HepG2 (cell line): ENCODE measurements around the gene PACS1. TPM values are rescaled to one million over a fixed set of nuclear protein-coding genes. Genes with fewer than 3 reads are reported as not detected.

Source experiments
- ATAC-seq: fragments of 200-7000 bp; cut with Tn5 transposase; 3 replicates; pipeline ENCODE4 v1.9.1; 2020; ENCODE audit warnings: mild to moderate bottlenecking, moderate library complexity
- BruUV-seq: library from RNA; stranded (reverse); fragments of 400-500 nt; replicated peaks from 2 replicates; lab custom pipeline; 2021; lab: Mats Ljungman, UMichigan
- CTCF ChIA-PET: fragments of 300-600 bp; formaldehyde crosslinking; extraction: SDS; loops from one replicate; lab custom pipeline; 2021; ENCODE audit warnings: low total read pairs, inconsistent platforms, low intra/inter-chr PET ratio; lab: Yijun Ruan, JAX
- POLR2A ChIA-PET: fragments of 350-600 bp; sonication (Branson Sonifier 250); formaldehyde crosslinking; loops from one replicate; lab custom pipeline; 2020; ENCODE audit warnings: antibody characterized with exemption, inconsistent platforms; lab: Yijun Ruan, JAX
- DNase-seq: peaks from one replicate; pipeline ENCODE4 v3.0.0-alpha.2; 2015; ENCODE audit warnings: low spot score
- FAIRE-seq: peaks from 3 replicates; lab custom pipeline; 2011; peaks lifted over from hg19 to GRCh38; lab: Jason Lieb, UNC
- H2AFZ ChIP-seq: one replicate; pipeline ENCODE4 v1.6.1; 2011; ENCODE audit warnings: low read length, inconsistent platforms
- H3K27ac ChIP-seq: fragments of 300-600 bp; 3 replicates; pipeline ENCODE4 v1.8.0; 2011; ENCODE audit warnings: mixed run types, mild to moderate bottlenecking, mixed read lengths, low read length, inconsistent platforms; ENCODE audit not compliant: insufficient read depth; ENCODE audit errors: extremely low read length
- H3K27me3 ChIP-seq, 2 experiments: fragments of 200-600 bp in 1 of 2; 2 replicates in 1 of 2; 3 replicates in 1 of 2; pipeline versions ENCODE4 v1.6.0 to v1.8.0; 2011; ENCODE audit warnings: low read length in 2 of 2, mild to moderate bottlenecking in 2 of 2, moderate library complexity in 2 of 2, inconsistent platforms in 1 of 2; ENCODE audit not compliant: insufficient read depth in 2 of 2, control insufficient read depth in 1 of 2
- H3K36me3 ChIP-seq, 2 experiments: fragments of 200-600 bp in 1 of 2; replicated peaks in 1 of 2; 2 replicates in 1 of 2; 3 replicates in 1 of 2; pipeline versions ENCODE4 v1.5.1 to v1.8.0; 2011; ENCODE audit warnings: low read length in 2 of 2, inconsistent platforms in 1 of 2; ENCODE audit not compliant: insufficient read depth in 2 of 2, control insufficient read depth in 1 of 2
- H3K4me1 ChIP-seq: 2 replicates; pipeline ENCODE4 v1.5.1; 2012; ENCODE audit warnings: low read length, inconsistent platforms; ENCODE audit not compliant: insufficient read depth
- H3K4me2 ChIP-seq: 2 replicates; pipeline ENCODE4 v1.6.0; 2011; ENCODE audit warnings: low read depth, low read length, inconsistent platforms
- H3K4me3 ChIP-seq, 3 experiments: fragments of 200-600 bp in 1 of 3; sonication (generic), shearing (Covaris generic) in 1 of 3; replicated peaks in 1 of 3; 2 replicates each; pipeline ENCODE4 v1.5.1; 2011 to 2016; ENCODE audit warnings: low read length in 3 of 3, inconsistent platforms in 2 of 3, low read depth in 2 of 3, mild to moderate bottlenecking in 2 of 3, control low read depth in 1 of 3, mixed read lengths in 1 of 3; ENCODE audit not compliant: insufficient read depth in 1 of 3
- H3K79me2 ChIP-seq: one replicate; pipeline ENCODE4 v1.6.1; 2011; ENCODE audit warnings: low read length, inconsistent platforms; ENCODE audit not compliant: insufficient read depth
- H3K9ac ChIP-seq: 2 replicates; pipeline ENCODE4 v1.6.0; 2011; ENCODE audit warnings: mild to moderate bottlenecking, low read depth, low read length, inconsistent platforms; ENCODE audit not compliant: insufficient read depth
- H3K9me3 ChIP-seq: 2 replicates; pipeline ENCODE4 v1.5.1; 2012; ENCODE audit warnings: mild to moderate bottlenecking, low read length
- H4K20me1 ChIP-seq: 2 replicates; pipeline ENCODE4 v1.6.0; 2011; ENCODE audit warnings: inconsistent platforms, mild to moderate bottlenecking, low read length, moderate library complexity; ENCODE audit not compliant: insufficient read depth
- RAD21 ChIP-seq: fragments of 450-650 bp; formaldehyde crosslinking; IDR thresholded peaks from 2 replicates; pipeline ENCODE4 v1.5.0; 2020; ENCODE audit warnings: mild to moderate bottlenecking
- SMAD3 ChIP-seq: sonication (generic); formaldehyde crosslinking; IDR thresholded peaks from 2 replicates; pipeline ENCODE4 v1.4.0; 2020; ENCODE audit warnings: missing genetic modification reagents
- ZNF10 ChIP-seq: sonication (generic); formaldehyde crosslinking; IDR thresholded peaks from 2 replicates; pipeline ENCODE4 v1.4.0; 2020; ENCODE audit warnings: mild to moderate bottlenecking, low read depth, missing genetic modification reagents, borderline replicate concordance
- ZNF3 ChIP-seq: IDR thresholded peaks from 2 replicates; pipeline ENCODE4 v1.7.0; 2017; ENCODE audit warnings: inconsistent platforms
- ZNF34 ChIP-seq: sonication (generic); formaldehyde crosslinking; IDR thresholded peaks from 2 replicates; pipeline ENCODE4 v1.4.0; 2020; ENCODE audit warnings: mild to moderate bottlenecking, missing genetic modification reagents, borderline replicate concordance
- ZNF350 ChIP-seq: sonication (generic); formaldehyde crosslinking; IDR thresholded peaks from 2 replicates; pipeline ENCODE4 v1.4.0; 2020; ENCODE audit warnings: mild to moderate bottlenecking, low read depth, missing genetic modification reagents, borderline replicate concordance
- ZNF569 ChIP-seq: sonication (generic); formaldehyde crosslinking; IDR thresholded peaks from 2 replicates; pipeline ENCODE4 v1.5.0; 2020; ENCODE audit warnings: mild to moderate bottlenecking, missing genetic modification reagents, moderate library complexity, borderline replicate concordance
- ZNF75D ChIP-seq: sonication (generic); formaldehyde crosslinking; IDR thresholded peaks from 2 replicates; pipeline ENCODE4 v1.8.1; 2023; ENCODE audit warnings: missing genetic modification reagents, mild to moderate bottlenecking, borderline replicate concordance
- WGBS: methylation state at CpG from one replicate; pipeline ENCODE4 v1.1.6; 2017; ENCODE audit warnings: low lambda C conversion rate; 5-methylcytosine and 5-hydroxymethylcytosine counted together
- in situ Hi-C: cut with HindIII; loops from 2 replicates; pipeline ENCODE4 v1.10.0; 2017; ENCODE audit warnings: low pct_unique_long_range_greater_than_20kb; ENCODE audit not compliant: extremely low pct_ligation_motif_present
- intact Hi-C: fragments of 100-400 bp; cut with micrococcal nuclease; formaldehyde crosslinking; loops from one replicate; pipeline ENCODE4 v1.10.0; 2022; ENCODE audit not compliant: unreplicated experiment
- polyA plus RNA-seq, 8 experiments: library from polyadenylated mRNA; depleted of rRNA in 3 of 8; stranded (reverse) in 7 of 8; unstranded in 1 of 8; fragments of >200 nt; fragmentation: Illumina TruSeq in 4 of 8; extraction: Trizol in 4 of 8; gene quantifications; 2 replicates each; pipeline versions ENCODE4 v1.2.1 to v1.2.3, GENCODE V29; 2011 to 2016; ENCODE audit warnings: low read depth in 4 of 8, missing spikeins in 1 of 8, mixed read lengths in 1 of 8; ENCODE audit not compliant: insufficient read depth in 1 of 8
- total RNA-seq, 5 experiments: library from RNA; depleted of rRNA; stranded (reverse); fragments of >200 nt; fragmentation: Illumina TruSeq; extraction: Trizol; gene quantifications; 2 replicates each; pipeline ENCODE4 v1.2.3, GENCODE V29; 2016; ENCODE audit warnings: low read depth in 1 of 5
- TF ChIP-seq, protein P1 (sequence below): sonication (generic); formaldehyde crosslinking; IDR thresholded peaks from 2 replicates; pipeline ENCODE4 v1.5.0; 2020; ENCODE audit warnings: mild to moderate bottlenecking, missing genetic modification reagents
- TF ChIP-seq, protein P2 (sequence below), 2 experiments: fragments of 450-650 bp in 1 of 2; sonication (generic) in 1 of 2; formaldehyde crosslinking; IDR thresholded peaks; 2 replicates each; pipeline versions ENCODE4 v1.5.0 to v1.8.0; 2020 to 2022; ENCODE audit warnings: mild to moderate bottlenecking in 1 of 2, missing genetic modification reagents in 1 of 2
- TF ChIP-seq, protein P3 (sequence below): IDR thresholded peaks from 2 replicates; pipeline ENCODE4 v1.6.1; 2012; ENCODE audit warnings: inconsistent platforms
- TF ChIP-seq, protein P4 (sequence below): IDR thresholded peaks from 2 replicates; pipeline ENCODE4 v1.6.1; 2012; ENCODE audit warnings: low read depth, low read length, improper control_type of control experiment

PACS1 gene
- total and polyA plus RNA-seq, 2 of the 13 experiments (the other 11 are each of a cell fraction or from before 2014, with no cell fraction given) = 7.6 to 8.6 TPM

DNA sequence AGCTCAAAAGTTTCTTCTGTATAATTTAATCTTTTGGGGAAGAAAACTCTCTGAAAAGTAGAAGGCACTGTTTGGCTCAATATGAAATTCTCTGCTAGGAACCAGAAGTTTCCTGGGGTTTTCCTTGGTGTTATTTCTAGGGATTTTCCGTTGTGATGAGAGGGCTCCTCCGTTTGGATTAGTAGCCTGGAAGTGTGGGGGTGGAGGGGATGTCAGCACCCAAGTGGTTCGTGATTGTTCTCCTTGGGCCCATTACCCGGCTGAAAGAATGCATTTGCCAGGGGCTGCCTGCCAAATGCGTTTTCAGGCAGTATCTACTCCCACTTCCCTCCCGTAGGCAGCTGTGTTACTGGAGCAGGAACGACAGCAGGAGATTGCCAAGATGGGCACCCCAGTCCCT lies 13.6 kb upstream of the PACS1 start (continued):
- TF ChIP-seq, protein P1, sequence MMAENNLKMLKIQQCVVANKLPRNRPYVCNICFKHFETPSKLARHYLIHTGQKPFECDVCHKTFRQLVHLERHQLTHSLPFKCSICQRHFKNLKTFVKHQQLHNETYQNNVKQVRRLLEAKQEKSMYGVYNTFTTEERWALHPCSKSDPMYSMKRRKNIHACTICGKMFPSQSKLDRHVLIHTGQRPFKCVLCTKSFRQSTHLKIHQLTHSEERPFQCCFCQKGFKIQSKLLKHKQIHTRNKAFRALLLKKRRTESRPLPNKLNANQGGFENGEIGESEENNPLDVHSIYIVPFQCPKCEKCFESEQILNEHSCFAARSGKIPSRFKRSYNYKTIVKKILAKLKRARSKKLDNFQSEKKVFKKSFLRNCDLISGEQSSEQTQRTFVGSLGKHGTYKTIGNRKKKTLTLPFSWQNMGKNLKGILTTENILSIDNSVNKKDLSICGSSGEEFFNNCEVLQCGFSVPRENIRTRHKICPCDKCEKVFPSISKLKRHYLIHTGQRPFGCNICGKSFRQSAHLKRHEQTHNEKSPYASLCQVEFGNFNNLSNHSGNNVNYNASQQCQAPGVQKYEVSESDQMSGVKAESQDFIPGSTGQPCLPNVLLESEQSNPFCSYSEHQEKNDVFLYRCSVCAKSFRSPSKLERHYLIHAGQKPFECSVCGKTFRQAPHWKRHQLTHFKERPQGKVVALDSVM (CRISPR knock-in tag) = no peak
- TF ChIP-seq, all 625 proteins: peak for 0

DNA sequence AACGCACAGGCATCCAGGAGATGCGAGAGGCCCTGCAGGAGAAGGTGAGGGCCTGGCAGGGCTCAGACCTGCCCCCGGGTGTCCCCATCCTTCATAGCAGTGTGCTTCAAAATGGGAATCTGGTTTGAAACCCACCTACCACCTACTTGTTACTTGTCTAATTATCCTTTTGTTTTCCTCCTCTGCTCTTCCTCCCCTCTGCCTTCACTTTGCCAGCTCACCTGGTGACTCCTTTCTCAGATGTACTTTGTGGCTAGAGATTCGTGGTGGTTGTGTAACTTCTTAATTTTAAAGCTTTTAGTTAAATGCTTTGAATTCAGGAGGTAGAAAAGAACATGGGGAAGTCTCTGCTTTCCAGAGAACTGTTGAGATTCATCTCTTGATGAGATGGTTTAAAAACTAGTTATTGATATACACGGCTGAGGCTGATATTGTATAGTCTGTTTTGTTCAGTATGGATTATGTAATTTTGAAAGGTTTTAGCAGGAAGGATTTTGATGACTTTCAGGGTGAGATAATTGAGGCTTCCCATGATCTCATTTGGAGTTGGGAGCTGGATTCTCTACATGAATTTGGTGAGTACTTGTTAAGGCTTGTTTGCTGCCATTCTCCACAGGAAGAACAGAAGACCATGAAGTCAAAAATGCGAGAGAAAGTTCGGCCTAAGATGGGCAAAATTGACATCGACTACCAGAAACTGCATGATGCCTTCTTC lies 9.9 kb upstream of the PACS1 start:
- H3K79me2 ChIP-seq = peaks cover 5% of the 10 kb centered on the region
- in situ Hi-C loops = no loop called here
- peaks cover 9% of the 10 kb centered on the region for H3K4me1 ChIP-seq
- H3K4me2 ChIP-seq = no peak overlapping the region
- 81% methylated on average over 7 of the region's 8 CpGs for WGBS
- H3K9me3 ChIP-seq = no peaks in the 10 kb centered on the region
- TF ChIP-seq ZNF3 (CRISPR knock-in tag) = no peak
- TF ChIP-seq, protein P2, sequence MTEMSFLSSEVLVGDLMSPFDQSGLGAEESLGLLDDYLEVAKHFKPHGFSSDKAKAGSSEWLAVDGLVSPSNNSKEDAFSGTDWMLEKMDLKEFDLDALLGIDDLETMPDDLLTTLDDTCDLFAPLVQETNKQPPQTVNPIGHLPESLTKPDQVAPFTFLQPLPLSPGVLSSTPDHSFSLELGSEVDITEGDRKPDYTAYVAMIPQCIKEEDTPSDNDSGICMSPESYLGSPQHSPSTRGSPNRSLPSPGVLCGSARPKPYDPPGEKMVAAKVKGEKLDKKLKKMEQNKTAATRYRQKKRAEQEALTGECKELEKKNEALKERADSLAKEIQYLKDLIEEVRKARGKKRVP (CRISPR knock-in tag; IDR thresholded peaks at IDR 0.05) = no peak
- TF ChIP-seq, protein P3, sequence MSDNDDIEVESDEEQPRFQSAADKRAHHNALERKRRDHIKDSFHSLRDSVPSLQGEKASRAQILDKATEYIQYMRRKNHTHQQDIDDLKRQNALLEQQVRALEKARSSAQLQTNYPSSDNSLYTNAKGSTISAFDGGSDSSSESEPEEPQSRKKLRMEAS = no peak
- no peak for TF ChIP-seq ZNF569 (CRISPR knock-in tag)
- TF ChIP-seq RAD21 (CRISPR knock-in tag) = no peak
- TF ChIP-seq ZNF75D (CRISPR knock-in tag) = no peak
- no peak for TF ChIP-seq ZNF350 (CRISPR knock-in tag)
- TF ChIP-seq, protein P4, sequence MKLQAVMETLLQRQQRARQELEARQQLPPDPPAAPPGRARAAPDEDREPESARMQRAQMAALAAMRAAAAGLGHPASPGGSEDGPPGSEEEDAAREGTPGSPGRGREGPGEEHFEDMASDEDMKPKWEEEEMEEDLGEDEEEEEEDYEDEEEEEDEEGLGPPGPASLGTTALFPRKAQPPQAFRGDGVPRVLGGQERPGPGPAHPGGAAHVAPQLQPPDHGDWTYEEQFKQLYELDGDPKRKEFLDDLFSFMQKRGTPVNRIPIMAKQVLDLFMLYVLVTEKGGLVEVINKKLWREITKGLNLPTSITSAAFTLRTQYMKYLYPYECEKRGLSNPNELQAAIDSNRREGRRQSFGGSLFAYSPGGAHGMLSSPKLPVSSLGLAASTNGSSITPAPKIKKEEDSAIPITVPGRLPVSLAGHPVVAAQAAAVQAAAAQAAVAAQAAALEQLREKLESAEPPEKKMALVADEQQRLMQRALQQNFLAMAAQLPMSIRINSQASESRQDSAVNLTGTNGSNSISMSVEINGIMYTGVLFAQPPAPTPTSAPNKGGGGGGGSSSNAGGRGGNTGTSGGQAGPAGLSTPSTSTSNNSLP = no peak
- TF ChIP-seq SMAD3 = no peak
- TF ChIP-seq ZNF34 (CRISPR knock-in tag) = no peak
- TF ChIP-seq ZNF10 (CRISPR knock-in tag) = no peak
- no peaks in the 10 kb centered on the region for H3K27me3 ChIP-seq
- no peak overlapping the region for H2AFZ ChIP-seq
- ATAC-seq = no peak; the same call in 2 of the 3 replicates
- FAIRE-seq = no peak
- no peak overlapping the region for H3K27ac ChIP-seq
- DNase-seq = no peak
- ChIA-PET CTCF (no interaction called here), POLR2A (interaction anchor here (0.7 to 1.8 kb wide), 2 partner anchors 8 to 15 kb away, joined by 3 to 5 read pairs; partner anchors contain the start of gene SF3B2)
- intact Hi-C loops = no loop called here
- no TSS peak for BruUV-seq
- H3K36me3 ChIP-seq = peaks cover 41 to 91% of the 10 kb centered on the region in 2 experiments
- H3K4me3 ChIP-seq = no peak overlapping the region
- no peaks in the 10 kb centered on the region for H4K20me1 ChIP-seq
- no peak overlapping the region for H3K9ac ChIP-seq
